IMR-90 (cell line): ENCODE measurements around the gene SMOC1. TPM values are rescaled to one million over a fixed set of nuclear protein-coding genes. Genes with fewer than 3 reads are reported as not detected.

Experiments used
- ATAC-seq: fragments of 200-7000 bp; cut with Tn5 transposase; 2 replicates; pipeline ENCODE4 v1.9.1; 2020; ENCODE audit warnings: low read depth, mild to moderate bottlenecking, moderate library complexity
- BruUV-seq: library from RNA; stranded (reverse); fragments of 400-500 nt; replicated peaks from 2 replicates; lab custom pipeline; 2021; lab: Mats Ljungman, UMichigan
- CTCF ChIA-PET: fragments of 300-600 bp; formaldehyde crosslinking; extraction: SDS; loops from one replicate; lab custom pipeline; 2021; ENCODE audit warnings: antibody characterized with exemption; lab: Yijun Ruan, JAX
- POLR2A ChIA-PET: fragments of 300-600 bp; sonication (Branson Sonifier 250); formaldehyde crosslinking; loops from one replicate; lab custom pipeline; 2022; ENCODE audit warnings: antibody characterized with exemption; ENCODE audit not compliant: unreplicated experiment; lab: Charles Lee
- DNase-seq: peaks from one replicate; pipeline ENCODE4 v3.0.0; 2013
- H2AFZ ChIP-seq: replicated peaks from 2 replicates; pipeline ENCODE3; 2013; ENCODE audit warnings: low read length, mild to moderate bottlenecking; ENCODE audit not compliant: poor library complexity
- H2AK5ac ChIP-seq: 2 replicates; pipeline ENCODE4 v1.6.1; 2013; ENCODE audit warnings: low read depth, low read length, inconsistent platforms
- H2AK9ac ChIP-seq: replicated peaks from 2 replicates; pipeline ENCODE3; 2013; ENCODE audit warnings: mild to moderate bottlenecking, low read depth, low read length, moderate library complexity; ENCODE audit not compliant: poor library complexity
- H2BK120ac ChIP-seq: 2 replicates; pipeline ENCODE4 v1.6.1; 2013; ENCODE audit warnings: low read depth, low read length, inconsistent platforms
- H2BK15ac ChIP-seq: 3 replicates; pipeline ENCODE4 v1.6.1; 2013; ENCODE audit warnings: low read depth, low read length, inconsistent platforms
- H2BK20ac ChIP-seq: 2 replicates; pipeline ENCODE4 v1.6.1; 2013; ENCODE audit warnings: low read depth, mild to moderate bottlenecking, inconsistent platforms, low read length, moderate library complexity
- H2BK5ac ChIP-seq: 2 replicates; pipeline ENCODE4 v1.6.1; 2013; ENCODE audit warnings: mild to moderate bottlenecking, low read depth, low read length, inconsistent platforms; ENCODE audit not compliant: poor library complexity, severe bottlenecking
- H3K14ac ChIP-seq: replicated peaks from 2 replicates; pipeline ENCODE4 v1.6.1; 2013; ENCODE audit warnings: low read depth, low read length, inconsistent platforms
- H3K18ac ChIP-seq: 2 replicates; pipeline ENCODE4 v1.6.1; 2013; ENCODE audit warnings: low read depth, low read length, control low read depth
- H3K23ac ChIP-seq: 2 replicates; pipeline ENCODE4 v1.6.1; 2013; ENCODE audit warnings: low read depth, low read length, inconsistent platforms
- H3K27ac ChIP-seq: 2 replicates; pipeline ENCODE4 v1.5.1; 2013; ENCODE audit warnings: mild to moderate bottlenecking, control low read depth, low read length; ENCODE audit not compliant: insufficient read depth
- H3K27me3 ChIP-seq: 2 replicates; pipeline ENCODE4 v1.6.1; 2013; ENCODE audit warnings: low read length; ENCODE audit not compliant: control insufficient read depth, insufficient read depth
- H3K36me3 ChIP-seq: 2 replicates; pipeline ENCODE4 v1.6.1; 2013; ENCODE audit warnings: low read length, mixed read lengths; ENCODE audit not compliant: control insufficient read depth, insufficient read depth
- H3K4ac ChIP-seq: 2 replicates; pipeline ENCODE4 v1.6.1; 2013; ENCODE audit warnings: low read depth, low read length, inconsistent platforms
- H3K4me1 ChIP-seq: 2 replicates; pipeline ENCODE4 v1.6.1; 2013; ENCODE audit warnings: low read length, mixed read lengths; ENCODE audit not compliant: control insufficient read depth, insufficient read depth
- H3K4me2 ChIP-seq: 2 replicates; pipeline ENCODE4 v1.6.1; 2013; ENCODE audit warnings: low read depth, mild to moderate bottlenecking, control low read depth, low read length, moderate library complexity
- H3K4me3 ChIP-seq: 2 replicates; pipeline ENCODE4 v1.5.1; 2013; ENCODE audit warnings: low read depth, mild to moderate bottlenecking, control low read depth, low read length, moderate library complexity; ENCODE audit not compliant: insufficient read depth
- H3K56ac ChIP-seq: 2 replicates; pipeline ENCODE4 v1.6.1; 2013; ENCODE audit warnings: low read length, inconsistent platforms; ENCODE audit not compliant: insufficient read depth; ENCODE audit errors: extremely low read depth
- H3K79me1 ChIP-seq, 2 experiments: 2 replicates each; pipeline ENCODE4 v1.6.1; 2013; ENCODE audit warnings: low read length in 2 of 2, inconsistent platforms in 1 of 2, low read depth in 1 of 2
- H3K9ac ChIP-seq: 2 replicates; pipeline ENCODE4 v1.6.1; 2013; ENCODE audit warnings: low read depth, low read length, control low read depth
- H3K9me1 ChIP-seq: 2 replicates; pipeline ENCODE4 v1.6.1; 2013; ENCODE audit warnings: low read length, inconsistent platforms; ENCODE audit not compliant: insufficient read depth
- H3K9me3 ChIP-seq: 2 replicates; pipeline ENCODE4 v1.6.1; 2013; ENCODE audit warnings: low read length; ENCODE audit not compliant: control insufficient read depth, insufficient read depth
- H4K20me1 ChIP-seq: 2 replicates; pipeline ENCODE4 v1.6.1; 2013; ENCODE audit warnings: low read length, inconsistent platforms; ENCODE audit not compliant: insufficient read depth
- H4K5ac ChIP-seq: 2 replicates; pipeline ENCODE4 v1.6.1; 2013; ENCODE audit warnings: mild to moderate bottlenecking, low read depth, low read length, control low read depth
- H4K8ac ChIP-seq, 2 experiments: 2 replicates each; pipeline ENCODE4 v1.6.1; 2013; ENCODE audit warnings: low read depth in 2 of 2, low read length in 2 of 2, control low read depth in 1 of 2, inconsistent platforms in 1 of 2
- H4K91ac ChIP-seq: 2 replicates; pipeline ENCODE4 v1.6.1; 2013; ENCODE audit warnings: low read depth, low read length, inconsistent platforms; ENCODE audit not compliant: insufficient read depth
- BHLHE40 ChIP-seq: fragments of 150-350 bp; IDR thresholded peaks from 2 replicates; pipeline ENCODE4 v1.6.1; 2016; ENCODE audit warnings: mild to moderate bottlenecking, low read depth, low read length
- CEBPB ChIP-seq: IDR thresholded peaks from 2 replicates; pipeline ENCODE4 v1.6.1; 2012; ENCODE audit warnings: low read depth, low read length, improper control_type of control experiment
- CHD1 ChIP-seq: IDR thresholded peaks from 2 replicates; pipeline ENCODE4 v1.6.1; 2012; ENCODE audit warnings: low read depth, low read length, improper control_type of control experiment
- CTCF ChIP-seq: conservative IDR thresholded peaks from 2 replicates; pipeline ENCODE4 v1.5.1; 2012; ENCODE audit warnings: mild to moderate bottlenecking, low read depth, low read length, improper control_type of control experiment
- FOS ChIP-seq: fragments of 150-350 bp; IDR thresholded peaks from 2 replicates; pipeline ENCODE4 v1.6.1; 2016; ENCODE audit warnings: low read depth, low read length
- MAFK ChIP-seq: IDR thresholded peaks from 2 replicates; pipeline ENCODE4 v1.6.1; 2012; ENCODE audit warnings: low read depth, low read length, improper control_type of control experiment
- MAZ ChIP-seq: IDR thresholded peaks from 2 replicates; pipeline ENCODE4 v1.6.1; 2012; ENCODE audit warnings: low read depth, mild to moderate bottlenecking, low read length, improper control_type of control experiment, moderate library complexity, borderline replicate concordance
- MXI1 ChIP-seq: IDR thresholded peaks from 2 replicates; pipeline ENCODE4 v1.6.1; 2012; ENCODE audit warnings: low read depth, mild to moderate bottlenecking, low read length, moderate library complexity, borderline replicate concordance
- NFE2L2 ChIP-seq: fragments of 150-350 bp; IDR thresholded peaks from 2 replicates; pipeline ENCODE4 v1.6.1; 2016; ENCODE audit warnings: low read depth, mild to moderate bottlenecking, low read length
- POLR2A ChIP-seq: IDR thresholded peaks from 2 replicates; pipeline ENCODE4 v1.6.1; 2012; ENCODE audit warnings: mild to moderate bottlenecking, low read depth, low read length
- RAD21 ChIP-seq: IDR thresholded peaks from 2 replicates; pipeline ENCODE4 v1.6.1; 2012; ENCODE audit warnings: low read length, improper control_type of control experiment
- RCOR1 ChIP-seq: IDR thresholded peaks from 2 replicates; pipeline ENCODE4 v1.6.1; 2012; ENCODE audit warnings: mild to moderate bottlenecking, low read length, improper control_type of control experiment; ENCODE audit not compliant: insufficient replicate concordance
- RFX5 ChIP-seq: IDR thresholded peaks from 2 replicates; pipeline ENCODE4 v1.8.0; 2012; ENCODE audit warnings: low read depth, mild to moderate bottlenecking, low read length, moderate library complexity
- SMC3 ChIP-seq: fragments of 150-350 bp; IDR thresholded peaks from 2 replicates; pipeline ENCODE4 v1.6.1; 2016; ENCODE audit warnings: low read depth, mild to moderate bottlenecking, antibody characterized with exemption, low read length, moderate library complexity
- USF2 ChIP-seq: fragments of 150-350 bp; IDR thresholded peaks from 2 replicates; pipeline ENCODE4 v1.6.1; 2017; ENCODE audit warnings: mild to moderate bottlenecking, antibody characterized with exemption, low read length, low read depth
- WGBS, 2 experiments: methylation state at CpG; one replicate each; pipeline versions ENCODE4 v1.1.5 to v1.1.7; 2013; ENCODE audit warnings: missing lambda C conversion rate in 2 of 2; ENCODE audit not compliant: insufficient read length in 1 of 2; ENCODE audit errors: extremely low coverage in 2 of 2; 5-methylcytosine and 5-hydroxymethylcytosine counted together
- dilution Hi-C: fragments of 300-500 bp; cut with HindIII; formaldehyde crosslinking; loops from one replicate; pipeline ENCODE4 v1.14.3; 2018; ENCODE audit warnings: low sequenced_read_pairs; ENCODE audit not compliant: unreplicated experiment
- in situ Hi-C: fragments of 300-500 bp; cut with MboI; formaldehyde crosslinking; loops from 3 replicates; pipeline ENCODE4 v1.14.3; 2019; ENCODE audit warnings: low sequenced_read_pairs, inconsistent platforms, mixed read lengths
- intact Hi-C: fragments of 100-400 bp; cut with micrococcal nuclease; formaldehyde crosslinking; loops from 2 replicates; pipeline ENCODE4 v1.10.0; 2022
- polyA plus RNA-seq, 3 experiments: library from polyadenylated mRNA; depleted of rRNA; stranded (reverse); fragments of >200 nt; gene quantifications; 2 replicates each; pipeline ENCODE4 v1.2.3, GENCODE V29; 2012; ENCODE audit warnings: low replicate concordance in 1 of 3
- total RNA-seq: library from RNA; depleted of rRNA; stranded (reverse); fragments of >200 nt; gene quantifications from 2 replicates; pipeline ENCODE4 v1.2.3, GENCODE V29; 2012
- TF ChIP-seq, protein P1 (sequence below): fragments of 150-350 bp; IDR thresholded peaks from 2 replicates; pipeline ENCODE4 v1.6.1; 2016; ENCODE audit warnings: low read depth, mild to moderate bottlenecking, low read length, moderate library complexity, borderline replicate concordance

The SMOC1 gene
- total and polyA plus RNA-seq, 2 of the 4 experiments (the other 2 are of a cell fraction) = 0.90 to 4.1 TPM

DNA sequence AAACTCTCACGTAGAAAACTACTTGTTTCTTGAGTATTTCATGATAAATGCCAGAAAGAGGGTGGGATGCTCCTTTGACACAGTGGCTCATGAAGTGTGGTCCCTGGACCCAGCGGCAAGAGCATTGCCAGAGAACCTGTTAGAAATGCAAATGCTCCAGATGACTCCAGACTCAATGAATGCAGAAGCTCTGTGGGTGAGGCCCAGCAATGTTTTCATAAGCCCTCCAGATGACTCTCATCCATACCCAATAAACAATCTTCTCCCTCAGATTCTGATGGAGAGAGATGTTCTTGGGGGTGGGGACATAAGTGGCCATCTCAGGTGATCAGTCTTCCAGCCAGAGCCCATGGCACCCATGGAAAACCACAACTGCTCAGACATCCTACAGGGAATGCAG lies 88.9 kb downstream of the SMOC1 start:
- no CpG with 5 or more reads among the region's 2 CpGs for WGBS, 2 experiments
- Histone ChIP-seq H2AFZ (no peak overlapping the region), H3K4me2 (no peak overlapping the region), H3K14ac (no peak overlapping the region), H3K27me3 (no peaks in the 10 kb centered on the region), H2BK15ac (peak overlapping the region; percentile 29; the same call in 1 of the 3 replicates), H3K9me1 (no peaks in the 10 kb centered on the region; the same call in 1 of the 2 replicates), H4K5ac (no peak overlapping the region), H3K79me1 (no peaks in the 10 kb centered on the region), H3K27ac (no peak overlapping the region), H3K4ac (no peak overlapping the region), H3K9ac (no peak overlapping the region), H4K8ac (no peak overlapping the region), H4K91ac (no peak overlapping the region), H3K56ac (no peak overlapping the region), H4K20me1 (no peaks in the 10 kb centered on the region), H2BK20ac (no peak overlapping the region), H3K23ac (no peak overlapping the region), H2AK5ac (no peak overlapping the region), H3K4me3 (no peak overlapping the region), H3K18ac (no peak overlapping the region; the same call in 1 of the 2 replicates), H2BK120ac (no peak overlapping the region), H2AK9ac (no peak overlapping the region), H3K4me1 (peaks cover 7% of the 10 kb centered on the region; the same call in 1 of the 2 replicates), H3K36me3 (no peaks in the 10 kb centered on the region; the same call in 1 of the 2 replicates), H3K9me3 (no peaks in the 10 kb centered on the region), H2BK5ac (no peak overlapping the region)
- in situ Hi-C loops = no loop called here
- ChIA-PET CTCF (interaction anchor here (0.6 kb wide), 1 partner anchor 669 kb away, joined by 3 read pairs; no protein-coding TSS in a partner anchor), POLR2A (no interaction called here)
- intact Hi-C loops = loop anchor here (5.0 kb wide), 1 partner anchor 41 kb away; no protein-coding TSS in a partner anchor
- BruUV-seq = no TSS peak
- no peak for TF ChIP-seq NFE2L2
- no peak for TF ChIP-seq FOS
- no peak for TF ChIP-seq USF2
- no peak for TF ChIP-seq MAFK
- TF ChIP-seq BHLHE40 = no peak
- no peak for TF ChIP-seq MXI1
- no peak for TF ChIP-seq MAZ
- TF ChIP-seq SMC3 = no peak
- TF ChIP-seq RFX5 = no peak
- no peak for TF ChIP-seq RAD21
- no peak for TF ChIP-seq POLR2A
- no peak for TF ChIP-seq CEBPB
- TF ChIP-seq CHD1 = no peak
- TF ChIP-seq RCOR1 = no peak
- TF ChIP-seq CTCF = no peak
- TF ChIP-seq, protein P1, sequence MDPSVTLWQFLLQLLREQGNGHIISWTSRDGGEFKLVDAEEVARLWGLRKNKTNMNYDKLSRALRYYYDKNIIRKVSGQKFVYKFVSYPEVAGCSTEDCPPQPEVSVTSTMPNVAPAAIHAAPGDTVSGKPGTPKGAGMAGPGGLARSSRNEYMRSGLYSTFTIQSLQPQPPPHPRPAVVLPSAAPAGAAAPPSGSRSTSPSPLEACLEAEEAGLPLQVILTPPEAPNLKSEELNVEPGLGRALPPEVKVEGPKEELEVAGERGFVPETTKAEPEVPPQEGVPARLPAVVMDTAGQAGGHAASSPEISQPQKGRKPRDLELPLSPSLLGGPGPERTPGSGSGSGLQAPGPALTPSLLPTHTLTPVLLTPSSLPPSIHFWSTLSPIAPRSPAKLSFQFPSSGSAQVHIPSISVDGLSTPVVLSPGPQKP = no peak
- ATAC-seq = no peak; the same call in 1 of the 2 replicates
- peak; percentile 43 for DNase-seq
- dilution Hi-C loops = no loop called here
